ENCODE data around the gene SIGLEC12. TPM values are rescaled to one million over a fixed set of nuclear protein-coding genes. Genes with fewer than 3 reads are reported as not detected.

The SIGLEC12 gene
- total and polyA plus RNA-seq, 9 of the 15 experiments (the other 6 are each of a cell fraction or from before 2014, with no cell fraction given) = 0.08 to 1.3 (median 0.54) TPM

GRCh38 chr19:51467864-51468544 lies 33.6 kb downstream of the SIGLEC12 start (continued):
- TF ChIP-seq, protein P1, sequence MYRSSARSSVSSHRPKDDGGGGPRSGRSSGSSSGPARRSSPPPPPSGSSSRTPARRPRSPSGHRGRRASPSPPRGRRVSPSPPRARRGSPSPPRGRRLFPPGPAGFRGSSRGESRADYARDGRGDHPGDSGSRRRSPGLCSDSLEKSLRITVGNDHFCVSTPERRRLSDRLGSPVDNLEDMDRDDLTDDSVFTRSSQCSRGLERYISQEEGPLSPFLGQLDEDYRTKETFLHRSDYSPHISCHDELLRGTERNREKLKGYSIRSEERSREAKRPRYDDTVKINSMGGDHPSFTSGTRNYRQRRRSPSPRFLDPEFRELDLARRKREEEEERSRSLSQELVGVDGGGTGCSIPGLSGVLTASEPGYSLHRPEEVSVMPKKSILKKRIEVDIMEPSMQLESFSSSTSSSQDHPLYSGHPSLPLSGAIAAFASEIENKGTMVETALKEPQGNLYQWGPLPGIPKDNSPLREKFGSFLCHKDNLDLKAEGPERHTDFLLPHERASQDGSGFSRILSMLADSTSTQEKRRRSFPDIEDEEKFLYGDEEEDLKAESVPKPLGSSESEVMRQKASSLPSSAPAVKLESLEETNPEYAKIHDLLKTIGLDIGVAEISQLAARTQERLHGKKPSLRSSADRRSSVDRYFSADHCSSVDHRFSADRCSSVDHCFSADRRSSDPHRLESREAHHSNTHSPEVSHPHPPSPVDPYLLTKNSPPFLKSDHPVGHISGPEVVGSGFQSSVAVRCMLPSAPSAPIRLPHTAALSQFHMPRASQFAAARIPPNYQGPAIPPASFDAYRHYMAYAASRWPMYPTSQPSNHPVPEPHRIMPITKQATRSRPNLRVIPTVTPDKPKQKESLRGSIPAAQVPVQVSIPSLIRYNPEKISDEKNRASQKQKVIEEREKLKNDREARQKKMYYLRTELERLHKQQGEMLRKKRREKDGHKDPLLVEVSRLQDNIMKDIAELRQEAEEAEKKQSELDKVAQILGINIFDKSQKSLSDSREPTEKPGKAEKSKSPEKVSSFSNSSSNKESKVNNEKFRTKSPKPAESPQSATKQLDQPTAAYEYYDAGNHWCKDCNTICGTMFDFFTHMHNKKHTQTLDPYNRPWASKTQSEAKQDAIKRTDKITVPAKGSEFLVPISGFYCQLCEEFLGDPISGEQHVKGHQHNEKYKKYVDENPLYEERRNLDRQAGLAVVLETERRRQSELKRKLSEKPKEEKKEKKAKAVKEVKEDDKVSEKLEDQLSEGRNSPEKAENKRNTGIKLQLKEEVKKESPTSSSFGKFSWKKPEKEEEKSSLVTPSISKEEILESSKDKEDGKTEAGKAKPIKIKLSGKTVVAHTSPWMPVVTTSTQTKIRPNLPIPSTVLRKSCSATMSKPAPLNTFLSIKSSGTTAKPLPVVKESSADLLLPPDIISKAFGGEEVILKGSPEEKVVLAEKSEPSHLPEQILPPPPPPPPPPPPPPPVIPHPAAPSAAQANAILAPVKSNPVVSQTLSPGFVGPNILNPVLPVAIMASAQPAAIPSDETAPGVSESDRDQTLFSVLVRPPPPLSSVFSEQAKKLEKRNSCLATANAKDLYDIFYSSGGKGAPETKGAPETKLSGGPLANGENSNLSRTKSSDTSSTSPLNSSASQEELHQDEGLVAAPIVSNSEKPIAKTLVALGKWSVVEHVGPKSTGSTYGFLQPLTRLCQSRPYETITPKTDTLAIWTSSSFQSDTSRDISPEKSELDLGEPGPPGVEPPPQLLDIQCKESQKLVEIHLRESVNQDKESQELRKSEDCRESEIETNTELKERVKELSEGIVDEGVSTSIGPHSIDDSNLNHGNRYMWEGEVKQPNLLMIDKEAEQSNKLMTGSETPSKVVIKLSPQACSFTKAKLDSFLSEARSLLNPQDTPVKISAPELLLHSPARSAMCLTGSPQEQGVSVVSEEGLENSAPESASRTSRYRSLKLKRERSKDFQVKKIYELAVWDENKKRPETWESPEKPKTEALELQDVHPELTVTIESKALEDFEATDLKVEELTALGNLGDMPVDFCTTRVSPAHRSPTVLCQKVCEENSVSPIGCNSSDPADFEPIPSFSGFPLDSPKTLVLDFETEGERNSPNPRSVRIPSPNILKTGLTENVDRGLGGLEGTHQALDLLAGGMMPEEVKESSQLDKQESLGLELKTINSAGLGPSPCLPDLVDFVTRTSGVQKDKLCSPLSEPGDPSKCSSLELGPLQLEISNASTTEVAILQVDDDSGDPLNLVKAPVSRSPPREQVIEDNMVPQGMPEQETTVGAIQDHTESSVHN (IDR thresholded peaks at IDR 0.05; ENCODE audit: borderline replicate concordance in 1 of 2, low read depth in 1 of 2) = peak in 1 of 2 experiments; percentile 47; a peak in 1 of 4 replicates
- TF ChIP-seq ASH1L (IDR thresholded peaks at IDR 0.05; ENCODE audit: borderline replicate concordance, low read depth, partially characterized antibody) = no peak
- TF ChIP-seq PTTG1 (tag; IDR thresholded peaks at IDR 0.05; ENCODE audit: low read depth) = no peak
- 0 out of 2 replicates have a peak, but pooled peaks have one; percentile 44 for TF ChIP-seq FOXJ2 (tag; IDR thresholded peaks at IDR 0.05)
- no peak for TF ChIP-seq ARHGAP35 (IDR thresholded peaks at IDR 0.05; ENCODE audit: partially characterized antibody)
- peak; percentile 56 for TF ChIP-seq CBFA2T2 (conservative IDR thresholded peaks at IDR 0.05)
- no peak for TF ChIP-seq FOXJ3 (CRISPR knock-in tag; IDR thresholded peaks at IDR 0.05)
- peak; percentile 47 for TF ChIP-seq NCOA4 (IDR thresholded peaks at IDR 0.05; ENCODE audit: partially characterized antibody)
- TF ChIP-seq ATF6 (CRISPR knock-in tag; IDR thresholded peaks at IDR 0.05) = no peak
- no peak for TF ChIP-seq KAT2B (IDR thresholded peaks at IDR 0.05; ENCODE audit: low read depth, low read length)
- no peak for TF ChIP-seq RFX7 (CRISPR knock-in tag; IDR thresholded peaks at IDR 0.05)
- no peak for TF ChIP-seq MAFK (IDR thresholded peaks at IDR 0.05; ENCODE audit: low read length)
- no peak for TF ChIP-seq KDM4B (IDR thresholded peaks at IDR 0.05; ENCODE audit: borderline replicate concordance in 2 of 2, low read depth in 1 of 2)
- no peak for TF ChIP-seq ZSCAN29 (IDR thresholded peaks at IDR 0.05)
- TF ChIP-seq ZFP36 (IDR thresholded peaks at IDR 0.05; ENCODE audit: low read depth, low read length, partially characterized antibody) = peak; percentile 47
- TF ChIP-seq DACH1 (IDR thresholded peaks at IDR 0.05; ENCODE audit: partially characterized antibody) = peak; percentile 63
- peak; percentile 49; the same call in 1 of the 2 replicates for TF ChIP-seq TAL1 (IDR thresholded peaks at IDR 0.05)
- TF ChIP-seq TRIM24 (IDR thresholded peaks at IDR 0.05) = peak in 1 of 2 experiments; percentile 72; a peak in 2 of 4 replicates
- peak; percentile 93 for TF ChIP-seq CTBP1 (IDR thresholded peaks at IDR 0.05; ENCODE audit: borderline replicate concordance)
- TF ChIP-seq IRF2 (CRISPR knock-in tag; IDR thresholded peaks at IDR 0.05) = no peak

Data from K562 (cell line).